WTC11 (cell line): ENCODE data around the gene TWIST1. TPM values are rescaled to one million over a fixed set of nuclear protein-coding genes. Genes with fewer than 3 reads are reported as not detected.

Experiments used
- ATAC-seq: fragments of 200-7000 bp; cut with Tn5 transposase; 2 replicates; pipeline ENCODE4 v1.10.0; 2021; ENCODE audit warnings: mild to moderate bottlenecking, moderate library complexity
- CTCF ChIA-PET: fragments of 300-600 bp; sonication (Branson Sonifier 250); formaldehyde crosslinking; loops from one replicate; lab custom pipeline; 2021; ENCODE audit warnings: antibody characterized with exemption; lab: Charles Lee
- POLR2A ChIA-PET: fragments of 350-600 bp; sonication (Branson Sonifier 250); formaldehyde crosslinking; loops from one replicate; lab custom pipeline; 2021; ENCODE audit warnings: antibody characterized with exemption; lab: Charles Lee
- DNase-seq: peaks from one replicate; pipeline ENCODE4 v3.0.0; 2021; ENCODE audit warnings: low spot score
- H3K27ac Mint-ChIP-seq: 2 replicates; pipeline ENCODE4 v1.8.0; 2021; ENCODE audit warnings: mixed read lengths
- H3K27me3 Mint-ChIP-seq: 2 replicates; pipeline ENCODE4 v1.8.0; 2021; ENCODE audit warnings: low read depth, mild to moderate bottlenecking, moderate library complexity, mixed read lengths
- H3K36me3 Mint-ChIP-seq: 2 replicates; pipeline ENCODE4 v1.8.0; 2021; ENCODE audit warnings: mixed read lengths
- H3K4me1 Mint-ChIP-seq: 2 replicates; pipeline ENCODE4 v1.8.0; 2022; ENCODE audit warnings: mixed read lengths
- H3K4me3 Mint-ChIP-seq: 2 replicates; pipeline ENCODE4 v1.8.0; 2021; ENCODE audit warnings: mild to moderate bottlenecking, moderate library complexity, mixed read lengths
- H3K9me3 Mint-ChIP-seq: 2 replicates; pipeline ENCODE4 v1.8.0; 2021; ENCODE audit warnings: mixed read lengths
- E2F5 ChIP-seq: sonication (generic); formaldehyde crosslinking; IDR thresholded peaks from 2 replicates; pipeline ENCODE4 v1.8.1; 2022; ENCODE audit warnings: mild to moderate bottlenecking, moderate library complexity, missing genetic modification reagents
- ESRRA ChIP-seq: sonication (generic); formaldehyde crosslinking; IDR thresholded peaks from 2 replicates; pipeline ENCODE4 v1.8.1; 2022; ENCODE audit warnings: mild to moderate bottlenecking, missing genetic modification reagents, borderline replicate concordance
- GRHL2 ChIP-seq: fragments of 250-450 bp; sonication (Bioruptor Pico); IDR thresholded peaks from 2 replicates; pipeline ENCODE4 v1.8.0; 2022; ENCODE audit warnings: mild to moderate bottlenecking, moderate library complexity; ENCODE audit not compliant: insufficient replicate concordance, severe bottlenecking
- MAX ChIP-seq: sonication (generic); formaldehyde crosslinking; IDR thresholded peaks from 2 replicates; pipeline ENCODE4 v1.8.0; 2022; ENCODE audit warnings: mild to moderate bottlenecking, missing genetic modification reagents
- NR2C2 ChIP-seq: sonication (generic); formaldehyde crosslinking; IDR thresholded peaks from 2 replicates; pipeline ENCODE4 v1.8.0; 2022; ENCODE audit warnings: mild to moderate bottlenecking, missing genetic modification reagents
- PRDM15 ChIP-seq: sonication (generic); formaldehyde crosslinking; IDR thresholded peaks from 2 replicates; pipeline ENCODE4 v1.8.0; 2022; ENCODE audit warnings: missing genetic modification reagents
- SMAD4 ChIP-seq: sonication (generic); formaldehyde crosslinking; IDR thresholded peaks from 2 replicates; pipeline ENCODE4 v1.8.0; 2022; ENCODE audit warnings: mild to moderate bottlenecking, missing genetic modification reagents
- TEAD1 ChIP-seq: sonication (generic); formaldehyde crosslinking; IDR thresholded peaks from 2 replicates; pipeline ENCODE4 v1.8.0; 2022; ENCODE audit warnings: mild to moderate bottlenecking, missing genetic modification reagents
- USF2 ChIP-seq: sonication (generic); formaldehyde crosslinking; IDR thresholded peaks from 2 replicates; pipeline ENCODE4 v1.8.1; 2023; ENCODE audit warnings: mild to moderate bottlenecking, missing genetic modification reagents, moderate library complexity
- ZBTB21 ChIP-seq: sonication (generic); formaldehyde crosslinking; IDR thresholded peaks from 2 replicates; pipeline ENCODE4 v1.8.1; 2023; ENCODE audit warnings: mild to moderate bottlenecking, missing genetic modification reagents, borderline replicate concordance
- ZNF121 ChIP-seq: sonication (generic); formaldehyde crosslinking; IDR thresholded peaks from 2 replicates; pipeline ENCODE4 v1.8.0; 2023; ENCODE audit warnings: missing genetic modification reagents
- ZNF671 ChIP-seq: fragments of 250-450 bp; sonication (Bioruptor Pico); IDR thresholded peaks from 2 replicates; pipeline ENCODE4 v1.8.0; 2021; ENCODE audit warnings: mild to moderate bottlenecking
- ZSCAN18 ChIP-seq: fragments of 250-450 bp; sonication (Bioruptor Pico); IDR thresholded peaks from 2 replicates; pipeline ENCODE4 v2.1.2; 2022; ENCODE audit warnings: mild to moderate bottlenecking, moderate library complexity
- total RNA-seq: library from RNA; stranded (reverse); gene quantifications from 3 replicates; pipeline ENCODE4 v1.2.3, GENCODE V29; 2021

Gene TWIST1
- total RNA-seq, 1 experiment from 2014 or later: not detected

- Mint-ChIP-seq H3K9me3 (no peaks in the 10 kb centered on the region), H3K4me1 (peaks cover 8% of the 10 kb centered on the region), H3K4me3 (no peak overlapping the region), H3K36me3 (no peaks in the 10 kb centered on the region), H3K27ac (no peak overlapping the region), H3K27me3 (no peaks in the 10 kb centered on the region)
- ChIA-PET POLR2A (no interaction called here), CTCF (no interaction called here)
- no peak for TF ChIP-seq ESRRA (CRISPR knock-in tag)
- no peak for TF ChIP-seq ZSCAN18 (CRISPR knock-in tag)
- no peak for TF ChIP-seq E2F5 (CRISPR knock-in tag)
- TF ChIP-seq ZBTB21 (CRISPR knock-in tag): no peak
- no peak for TF ChIP-seq GRHL2 (CRISPR knock-in tag)
- no peak for TF ChIP-seq ZNF671 (CRISPR knock-in tag)
- no peak for TF ChIP-seq SMAD4
- TF ChIP-seq TEAD1: no peak
- TF ChIP-seq NR2C2 (CRISPR knock-in tag): no peak
- TF ChIP-seq ZNF121: no peak
- TF ChIP-seq PRDM15 (CRISPR knock-in tag): no peak
- TF ChIP-seq MAX: no peak
- no peak for TF ChIP-seq USF2 (CRISPR knock-in tag)
- DNase-seq: no peak
- ATAC-seq: no peak
These were observed 51.3 kb downstream of the TWIST1 start for GRCh38 chr7:19066170-19066569.

Other genes with a start within 250 kb of the TWIST1 start
- not detected in 3 replicates for gene FERD3L, start 27.8 kb upstream of the TWIST1 start, total RNA-seq